Activated CD8-positive, alpha-beta memory T cell treated with anti-CD3 and anti-CD28 coated beads, Interleukin-2, amount 10 ng/mL, durations not matched to agents 7 days and 5 days (primary cell): ENCODE results near the gene EXOG. TPM values are rescaled to one million over a fixed set of nuclear protein-coding genes. Genes with fewer than 3 reads are reported as not detected.

ENCODE experiments used
- ATAC-seq: fragments of 150-1000 bp; cut with Tn5 transposase; one replicate; pipeline ENCODE4 v1.10.0; 2021; ENCODE audit warnings: moderate library complexity
- CTCF ChIA-PET: fragments of 350-600 bp; sonication (Branson Sonifier 250); formaldehyde crosslinking; loops from one replicate; lab custom pipeline; 2021; ENCODE audit warnings: antibody characterized with exemption; lab: Charles Lee
- DNase-seq: peaks from one replicate; pipeline ENCODE4 v3.0.0-alpha.2; 2020
- H3K27ac Mint-ChIP-seq: one replicate; pipeline ENCODE4 v1.8.0; 2021; ENCODE audit warnings: mild to moderate bottlenecking, mixed read lengths
- H3K27me3 Mint-ChIP-seq: one replicate; pipeline ENCODE4 v1.8.0; 2021; ENCODE audit warnings: mixed read lengths
- H3K36me3 Mint-ChIP-seq: one replicate; pipeline ENCODE4 v1.8.0; 2021; ENCODE audit warnings: mild to moderate bottlenecking, mixed read lengths
- H3K4me1 Mint-ChIP-seq: one replicate; pipeline ENCODE4 v1.8.0; 2021; ENCODE audit warnings: mixed read lengths
- H3K4me3 Mint-ChIP-seq: one replicate; pipeline ENCODE4 v1.8.0; 2021; ENCODE audit warnings: mild to moderate bottlenecking, moderate library complexity, mixed read lengths
- H3K9me3 Mint-ChIP-seq: one replicate; pipeline ENCODE4 v1.8.0; 2022; ENCODE audit warnings: low read depth, mixed read lengths
- total RNA-seq, 2 experiments: library from RNA; stranded (reverse); gene quantifications; one replicate each; pipeline ENCODE4 v1.2.3, GENCODE V29; 2021

EXOG gene
- total RNA-seq, 2 experiments from 2014 or later: 19.7 to 23.8 TPM

GRCh38 chr3:38567498-38567897 lies 71.4 kb downstream of the EXOG start:
- CTCF ChIA-PET: no interaction called here
- ATAC-seq: no peak
- no peaks in the 10 kb centered on the region for H3K9me3 Mint-ChIP-seq

GRCh38 chr3:38573111-38573510 lies 77.0 kb downstream of the EXOG start:
- Mint-ChIP-seq H3K27ac (no peak overlapping the region), H3K9me3 (no peaks in the 10 kb centered on the region), H3K4me1 (no peaks in the 10 kb centered on the region), H3K4me3 (no peak overlapping the region), H3K36me3 (no peaks in the 10 kb centered on the region), H3K27me3 (no peaks in the 10 kb centered on the region)
- no peak for DNase-seq
- ATAC-seq: no peak
- CTCF ChIA-PET: no interaction called here

More at GRCh38 chr3:38567498-38567897, 71.4 kb downstream of the EXOG start:
- Mint-ChIP-seq H3K4me3 (no peak overlapping the region), H3K36me3 (no peaks in the 10 kb centered on the region), H3K27ac (no peak overlapping the region), H3K27me3 (no peaks in the 10 kb centered on the region), H3K4me1 (no peaks in the 10 kb centered on the region)
- peak; percentile 29 for DNase-seq

- Mint-ChIP-seq H3K27ac (no peak overlapping the region), H3K27me3 (no peaks in the 10 kb centered on the region), H3K4me3 (no peak overlapping the region), H3K36me3 (no peaks in the 10 kb centered on the region), H3K9me3 (no peaks in the 10 kb centered on the region), H3K4me1 (no peaks in the 10 kb centered on the region)
- DNase-seq: peak; percentile 31
- no peak for ATAC-seq
- CTCF ChIA-PET: no interaction called here
Measured at GRCh38 chr3:38573556-38573955, 77.4 kb downstream of the EXOG start.

GRCh38 chr3:38574411-38575278 lies 78.5 kb downstream of the EXOG start:
- Mint-ChIP-seq H3K9me3 (no peaks in the 10 kb centered on the region), H3K4me3 (no peak overlapping the region), H3K27me3 (no peaks in the 10 kb centered on the region), H3K4me1 (no peaks in the 10 kb centered on the region), H3K27ac (no peak overlapping the region), H3K36me3 (no peaks in the 10 kb centered on the region)
- peak; percentile 23 for DNase-seq
- ATAC-seq: no peak
- CTCF ChIA-PET: no interaction called here

- CTCF ChIA-PET: no interaction called here
- Mint-ChIP-seq H3K27me3 (no peaks in the 10 kb centered on the region), H3K27ac (no peak overlapping the region), H3K4me3 (no peak overlapping the region), H3K9me3 (no peaks in the 10 kb centered on the region), H3K4me1 (no peaks in the 10 kb centered on the region), H3K36me3 (no peaks in the 10 kb centered on the region)
- ATAC-seq: no peak
- DNase-seq: peak; percentile 22
Measured at GRCh38 chr3:38575279-38575843, 79.2 kb downstream of the EXOG start.

Other genes starting within 250 kb of the EXOG start
- gene SLC22A13, start 230.5 kb upstream of the EXOG start, total RNA-seq: 1 to 10 TPM in 1 of 2 experiments, under 1 TPM in 1; 0.47 to 1.1 TPM
- not detected for gene SLC22A14, start 214.0 kb upstream of the EXOG start, total RNA-seq
- gene XYLB, start 149.6 kb upstream of the EXOG start, total RNA-seq: 1 to 10 TPM; 5.2 to 6.9 TPM
- gene ACVR2B, start 42.5 kb upstream of the EXOG start, total RNA-seq: 1 to 10 TPM; 4.6 to 6.4 TPM
- gene SCN5A, start 153.3 kb downstream of the EXOG start, total RNA-seq: not detected